ENCODE data around the gene ARHGEF1.
"Not testable (repeated sequence)": the region's sequence is repeated elsewhere in the genome, so short reads cannot be mapped to it uniquely, and the experiment has no call there.

ARHGEF1 gene

GRCh38 chr19:41933693-41934426 lies 50.9 kb downstream of the ARHGEF1 start:
- DNase-seq = no peak

- DNase-seq = peak; percentile 81
Measured at GRCh38 chr19:41934849-41935374, 51.9 kb downstream of the ARHGEF1 start.

GRCh38 chr19:41935760-41936415 lies 52.9 kb downstream of the ARHGEF1 start:
- DNase-seq = no peak

- DNase-seq = peak; percentile 67
Measured at GRCh38 chr19:41936416-41936850, 53.4 kb downstream of the ARHGEF1 start.

- DNase-seq = no peak
Measured at GRCh38 chr19:41936961-41937360, 54.0 kb downstream of the ARHGEF1 start.

- no peak for DNase-seq
Measured at GRCh38 chr19:41937525-41938468, 54.8 kb downstream of the ARHGEF1 start.

- not testable (repeated sequence) for DNase-seq
Measured at GRCh38 chr19:41939209-41939608, 56.2 kb downstream of the ARHGEF1 start.

GRCh38 chr19:41939861-41940730 lies 57.1 kb downstream of the ARHGEF1 start:
- peak; percentile 76 for DNase-seq

- DNase-seq = no peak
Measured at GRCh38 chr19:41940731-41941409, 57.9 kb downstream of the ARHGEF1 start.

- no peak for DNase-seq
Measured at GRCh38 chr19:41941410-41942202, 58.6 kb downstream of the ARHGEF1 start.

- no peak for DNase-seq
Measured at GRCh38 chr19:41944336-41944735, 61.4 kb downstream of the ARHGEF1 start.

- DNase-seq = peak; percentile 93
Measured at GRCh38 chr19:41945135-41945766, 62.3 kb downstream of the ARHGEF1 start.

- no peak for DNase-seq
Measured at GRCh38 chr19:41947091-41947490, 64.1 kb downstream of the ARHGEF1 start.

- peak; percentile 78 for DNase-seq
Measured at GRCh38 chr19:41951686-41952172, 68.7 kb downstream of the ARHGEF1 start.

- no peak for DNase-seq
Measured at GRCh38 chr19:41955521-41955920, 72.5 kb downstream of the ARHGEF1 start.

- no peak for DNase-seq
Measured at GRCh38 chr19:41956621-41957020, 73.6 kb downstream of the ARHGEF1 start.

Measured in CD4-positive, alpha-beta T cell treated with Interferon gamma for 1 hour (primary cell).